Measurements from ENCODE around the gene C3orf49.

GRCh38 chr3:63874769-63875168, 55.7 kb downstream of the C3orf49 start:
- TF ChIP-seq CTCF (IDR thresholded peaks at IDR 0.05), result no peak
- no peak for TF ChIP-seq POLR2AphosphoS5 (IDR thresholded peaks at IDR 0.05)
- no peak for TF ChIP-seq POLR2A (IDR thresholded peaks at IDR 0.05)

Data from transverse colon (tissue), 4 donors.